Ammon's horn (tissue), 1 donor: ENCODE measurements around the gene PAQR9.
"Not testable (repeated sequence)": the region's sequence is repeated elsewhere in the genome, so short reads cannot be mapped to it uniquely, and the experiment has no call there.

Experiments
- DNase-seq: peaks from one replicate; pipeline ENCODE4 v3.0.0-alpha.2; 2016; ENCODE audit warnings: low spot score

The PAQR9 gene, protein sequence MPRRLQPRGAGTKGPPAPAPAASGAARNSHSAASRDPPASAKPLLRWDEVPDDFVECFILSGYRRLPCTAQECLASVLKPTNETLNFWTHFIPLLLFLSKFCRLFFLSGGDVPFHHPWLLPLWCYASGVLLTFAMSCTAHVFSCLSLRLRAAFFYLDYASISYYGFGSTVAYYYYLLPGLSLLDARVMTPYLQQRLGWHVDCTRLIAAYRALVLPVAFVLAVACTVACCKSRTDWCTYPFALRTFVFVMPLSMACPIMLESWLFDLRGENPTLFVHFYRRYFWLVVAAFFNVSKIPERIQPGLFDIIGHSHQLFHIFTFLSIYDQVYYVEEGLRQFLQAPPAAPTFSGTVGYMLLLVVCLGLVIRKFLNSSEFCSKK

DNA sequence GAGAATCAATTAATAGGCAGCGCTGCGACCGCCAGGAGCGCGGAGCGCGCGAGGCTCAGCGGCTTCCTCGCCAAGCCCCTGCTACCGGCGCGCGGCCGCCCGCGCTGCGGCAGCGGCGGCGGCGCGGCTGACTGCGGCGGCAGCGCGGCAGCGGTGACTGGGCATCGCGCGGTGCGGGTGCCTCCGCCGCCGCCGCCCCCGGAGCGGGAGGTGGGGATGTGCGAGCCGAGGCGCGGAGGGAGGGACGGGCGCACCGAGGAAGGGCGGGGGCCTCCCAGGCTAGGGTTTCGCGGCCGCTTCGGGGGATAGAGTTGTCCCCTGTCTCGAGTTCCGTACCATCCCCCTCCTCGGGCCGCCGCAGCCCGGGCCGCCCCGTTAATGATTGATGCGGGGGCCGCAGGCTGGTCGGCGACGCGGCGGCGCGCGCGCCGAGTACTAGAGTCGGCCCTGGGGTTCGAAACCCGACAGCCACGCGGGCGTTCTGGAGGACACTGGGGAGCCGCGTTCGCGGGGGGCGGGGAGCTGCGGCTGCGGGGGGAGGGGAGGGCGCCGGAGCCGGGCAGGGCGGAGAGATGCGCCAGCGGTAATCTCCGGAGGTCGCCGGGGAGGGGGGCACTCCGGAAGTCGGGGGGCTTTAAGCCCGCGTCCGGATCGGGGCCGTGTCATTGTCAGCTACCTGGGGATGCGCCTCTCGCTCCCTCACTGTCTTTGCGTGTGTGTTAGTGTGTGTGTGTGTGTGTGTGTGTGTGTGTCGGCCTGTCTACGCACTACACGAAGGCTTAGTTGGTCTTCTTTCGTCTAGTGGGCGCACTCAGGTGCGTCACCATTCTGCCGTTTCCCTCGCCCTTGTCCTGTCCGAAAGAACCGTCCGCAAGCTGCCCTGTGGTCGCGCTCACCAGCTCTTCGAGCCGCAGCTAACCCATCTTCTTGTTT, at the start of gene PAQR9:
TSS of gene PAQR9 (minus strand) at position 159 of the 933 bp plus-strand sequence. CDS start 338 bp downstream, outside the sequence.
- DNase-seq: peak; percentile 6

DNA sequence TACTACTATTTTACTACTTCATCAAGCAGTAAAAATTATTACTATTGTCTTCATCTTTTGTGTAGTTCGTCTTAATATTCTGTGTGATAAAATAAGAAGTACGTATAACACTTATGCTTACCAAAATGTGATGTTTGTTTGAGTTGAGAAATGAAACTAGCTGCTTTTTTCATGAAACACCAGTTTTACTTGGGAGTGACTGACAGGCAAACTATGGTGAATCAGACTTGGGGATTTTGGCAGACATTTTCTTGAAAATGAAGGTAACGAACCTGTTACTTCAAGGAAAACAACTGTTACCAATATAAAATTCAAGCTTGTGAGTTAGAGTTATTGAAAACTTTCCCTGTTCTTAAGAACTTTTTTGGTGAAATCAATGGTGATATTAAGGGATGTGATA, 48.2 kb upstream of the PAQR9 start:
- no peak for DNase-seq

DNA sequence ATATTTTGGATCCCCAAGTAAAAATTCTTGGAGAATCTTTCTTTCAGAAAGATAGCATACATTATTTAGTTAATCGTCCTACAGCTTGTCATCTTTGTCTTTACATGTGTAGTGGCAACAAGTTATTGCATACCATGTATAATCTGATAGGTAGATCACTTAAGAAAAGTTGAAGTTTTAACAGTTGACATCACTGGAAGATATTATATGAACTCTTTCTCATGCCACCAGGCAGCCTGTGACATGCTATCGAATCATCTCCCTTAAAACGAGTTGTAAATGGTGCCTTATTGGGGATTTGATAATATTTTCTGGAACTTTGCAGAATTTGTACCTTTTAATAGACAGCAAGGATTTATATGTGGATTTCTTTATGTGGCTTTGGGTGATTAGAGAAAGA, 46.5 kb upstream of the PAQR9 start:
- no peak for DNase-seq

DNA sequence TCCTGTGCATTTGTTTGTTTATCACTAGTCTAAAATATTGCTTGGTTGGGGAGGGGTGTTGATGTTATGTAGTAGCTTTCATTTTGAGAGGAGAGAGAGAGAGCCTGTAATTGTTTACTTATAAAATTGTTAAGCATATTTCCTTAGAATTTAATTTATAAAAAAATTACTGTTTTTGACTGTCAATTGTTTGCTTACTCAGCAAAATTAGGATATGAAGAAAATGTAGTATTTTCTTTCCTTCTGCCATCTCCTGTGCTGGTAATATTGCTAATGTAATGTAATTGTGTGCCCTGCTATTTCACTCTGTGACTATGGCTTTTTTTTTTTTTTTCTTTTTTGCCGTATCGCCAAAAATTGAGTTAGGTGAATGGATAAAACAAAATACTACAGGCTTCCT, 41.3 kb upstream of the PAQR9 start:
- DNase-seq: no peak

DNA sequence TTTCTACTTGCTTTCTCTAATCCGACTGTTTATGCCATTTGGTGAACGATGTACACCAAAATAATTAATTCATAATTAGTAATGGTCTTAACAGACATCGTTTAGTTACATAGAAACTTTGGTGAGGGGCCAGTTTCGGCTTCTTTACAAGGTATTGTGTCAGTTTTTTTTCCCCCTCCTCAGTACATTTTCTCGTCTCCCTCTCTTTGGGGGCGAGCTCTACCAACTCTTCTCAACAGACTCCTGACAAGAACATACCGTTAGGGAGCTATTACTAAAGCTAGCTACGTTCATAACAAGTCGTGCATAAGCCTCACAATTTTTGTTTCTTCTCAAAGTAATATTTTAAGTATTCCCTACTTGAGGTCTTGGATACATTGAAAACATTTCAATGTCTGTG, 39.3 kb upstream of the PAQR9 start:
- no peak for DNase-seq

DNA sequence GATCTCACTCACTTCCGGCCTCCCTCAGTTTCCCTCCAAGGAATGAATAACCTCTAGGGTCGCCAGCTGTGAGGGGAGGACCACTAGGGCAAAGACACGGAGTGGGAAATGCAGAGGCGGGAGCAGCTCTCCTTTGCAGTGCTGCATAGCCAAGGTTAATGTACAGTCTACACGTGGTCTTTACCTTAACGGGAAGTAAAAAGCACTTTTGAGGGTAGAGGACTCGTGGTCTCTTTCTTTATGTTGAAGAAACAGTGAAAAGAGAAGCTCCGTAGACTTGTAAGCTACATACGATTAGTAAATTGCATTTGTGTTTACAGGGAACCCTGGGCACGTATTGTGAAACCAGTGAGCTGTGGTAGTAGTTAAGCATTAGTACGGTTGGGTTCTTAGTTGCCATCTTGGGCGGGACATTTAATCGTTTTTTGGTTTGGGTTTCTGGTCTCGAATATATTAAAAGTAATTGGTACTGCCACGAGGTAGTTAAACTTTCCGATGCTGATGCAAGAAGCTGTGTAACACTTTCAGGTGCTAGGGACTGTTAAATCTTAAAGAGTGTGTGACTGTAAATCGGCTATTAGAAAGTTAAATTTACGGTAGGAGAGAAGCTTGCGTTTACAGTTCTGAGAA, 38.7 kb upstream of the PAQR9 start:
- DNase-seq: no peak

DNA sequence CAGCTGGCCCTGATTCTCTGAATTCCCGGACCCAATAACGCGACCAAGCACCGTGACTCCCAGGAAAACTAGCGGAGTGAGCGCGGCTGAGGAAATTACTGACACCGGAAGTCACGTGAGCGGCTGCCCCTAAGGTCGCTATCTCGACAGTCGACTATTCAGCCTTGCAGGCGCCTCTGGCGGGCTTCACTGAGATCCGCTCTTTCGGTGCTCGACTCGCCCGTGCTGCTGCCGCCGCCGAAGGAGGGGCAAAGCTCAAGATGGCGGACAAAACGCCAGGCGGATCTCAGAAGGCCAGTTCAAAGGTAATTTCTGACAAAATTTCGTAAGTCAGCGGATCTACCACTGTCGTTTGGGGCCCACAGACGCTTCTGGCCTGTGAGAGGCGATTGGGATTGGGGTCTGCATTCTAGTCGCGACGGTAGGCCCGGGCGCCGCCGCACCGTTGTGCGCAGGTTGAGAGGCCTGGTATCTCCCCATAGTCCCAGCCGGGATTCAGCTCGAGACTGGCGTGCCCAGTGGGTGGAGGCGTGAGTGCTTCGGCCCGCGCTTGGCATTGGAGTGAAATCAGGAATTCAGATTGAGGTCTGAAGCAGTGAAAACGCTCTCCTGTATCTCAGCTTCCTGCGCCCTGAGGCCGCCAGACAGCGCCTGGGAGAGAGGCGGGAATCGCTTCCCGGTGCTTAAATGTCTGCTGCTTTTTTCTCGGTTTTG, 38.1 kb upstream of the PAQR9 start, which contains the start of gene U2SURP:
TSS of gene U2SURP (plus strand) at position 202 of the 714 bp plus-strand sequence. CDS start at position 261, 59 bp downstream.
- DNase-seq: peak; percentile 98

DNA sequence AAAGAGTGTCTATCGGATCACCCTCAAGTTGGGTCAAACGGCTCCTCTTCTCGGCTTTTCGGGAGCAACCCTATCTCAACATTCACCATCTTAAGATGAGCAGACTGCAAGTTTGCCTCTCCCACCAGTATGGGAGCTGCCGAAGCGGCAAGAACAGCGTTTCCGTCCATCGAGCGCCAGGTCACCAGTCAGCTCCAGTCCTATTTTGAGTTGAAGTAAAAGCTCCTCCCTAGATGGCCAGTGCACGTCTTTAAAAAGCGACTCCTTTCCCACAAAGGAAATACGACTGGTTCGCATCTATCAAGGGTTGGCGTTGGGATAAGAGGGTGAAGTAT, 37.5 kb upstream of the PAQR9 start:
- DNase-seq: no peak

DNA sequence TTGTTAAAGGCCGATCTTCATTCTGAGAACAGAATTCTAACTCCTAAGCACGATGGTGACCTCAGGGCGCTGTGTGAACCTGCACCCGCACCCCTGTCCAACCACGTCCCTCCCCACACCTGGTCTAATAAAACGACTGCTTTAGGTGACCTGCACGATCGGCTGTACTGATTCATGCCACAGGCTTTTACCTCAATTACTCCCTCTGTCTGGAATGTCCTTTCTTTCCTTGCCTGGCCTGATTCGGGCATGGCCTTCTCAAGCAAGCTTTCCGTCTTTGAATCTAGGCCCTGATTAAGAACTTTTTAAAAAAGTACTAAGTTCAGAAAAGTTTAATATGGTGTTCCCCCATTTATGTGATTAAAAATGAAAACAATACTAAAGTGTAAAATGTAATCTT, 37.1 kb upstream of the PAQR9 start:
- DNase-seq: no peak

DNA sequence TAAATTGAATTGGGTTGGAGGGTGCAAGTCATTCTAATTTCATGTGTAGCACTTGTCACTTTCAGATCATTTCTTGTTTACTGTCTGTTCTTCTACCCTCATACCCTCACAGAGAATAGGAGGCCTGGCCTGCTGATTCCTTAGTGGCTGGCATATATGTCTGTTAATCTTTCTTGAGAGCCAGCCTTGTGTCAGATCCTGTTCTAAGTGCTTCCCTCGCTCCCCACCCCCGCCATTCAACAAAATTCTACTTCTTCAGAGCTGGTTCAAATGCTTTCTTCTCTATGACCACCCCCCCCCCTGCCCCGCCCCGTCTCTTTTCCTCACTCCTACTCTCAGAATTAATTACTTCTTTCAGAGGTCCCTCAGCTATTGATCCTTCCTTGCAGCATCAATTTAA, 36.4 kb upstream of the PAQR9 start:
- DNase-seq: no peak

DNA sequence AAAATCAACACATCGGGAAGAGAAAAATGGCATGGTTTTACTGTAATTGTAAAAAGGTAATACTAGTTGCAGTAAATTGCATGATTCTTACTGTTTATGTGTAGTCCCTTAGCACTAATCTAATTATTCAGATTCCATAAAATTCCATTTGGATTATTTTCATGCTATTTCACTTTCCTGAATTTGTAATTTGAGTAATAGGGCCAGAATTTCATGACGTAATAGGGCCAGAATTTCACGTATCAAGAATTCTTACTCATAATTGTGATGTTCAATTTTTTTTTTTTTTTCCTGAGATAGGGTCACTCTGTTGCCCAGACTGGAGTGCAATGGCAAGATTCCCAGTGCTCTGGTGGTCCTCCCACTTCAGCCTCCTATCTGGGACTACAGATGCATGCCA, 35.0 kb upstream of the PAQR9 start:
- no peak for DNase-seq

DNA sequence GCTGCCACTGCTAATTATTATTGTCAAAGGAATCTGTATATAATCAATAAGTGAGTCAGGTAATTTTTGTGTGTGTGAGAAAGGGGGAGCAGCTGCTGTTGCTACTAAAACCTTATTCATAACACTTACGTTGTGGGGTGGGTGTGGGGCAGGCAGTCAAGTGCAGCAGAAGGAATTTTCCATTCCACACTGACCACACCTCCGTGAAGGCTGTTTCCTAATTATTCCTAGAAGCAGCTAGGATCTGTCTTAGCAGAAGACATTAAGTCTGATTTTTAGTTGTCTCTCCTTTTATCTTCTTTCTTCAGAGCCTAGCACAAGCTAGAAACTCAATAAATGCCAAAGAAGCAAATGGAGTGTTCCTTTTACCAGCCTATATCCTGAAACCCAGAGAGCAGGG, 33.9 kb upstream of the PAQR9 start:
- no peak for DNase-seq

DNA sequence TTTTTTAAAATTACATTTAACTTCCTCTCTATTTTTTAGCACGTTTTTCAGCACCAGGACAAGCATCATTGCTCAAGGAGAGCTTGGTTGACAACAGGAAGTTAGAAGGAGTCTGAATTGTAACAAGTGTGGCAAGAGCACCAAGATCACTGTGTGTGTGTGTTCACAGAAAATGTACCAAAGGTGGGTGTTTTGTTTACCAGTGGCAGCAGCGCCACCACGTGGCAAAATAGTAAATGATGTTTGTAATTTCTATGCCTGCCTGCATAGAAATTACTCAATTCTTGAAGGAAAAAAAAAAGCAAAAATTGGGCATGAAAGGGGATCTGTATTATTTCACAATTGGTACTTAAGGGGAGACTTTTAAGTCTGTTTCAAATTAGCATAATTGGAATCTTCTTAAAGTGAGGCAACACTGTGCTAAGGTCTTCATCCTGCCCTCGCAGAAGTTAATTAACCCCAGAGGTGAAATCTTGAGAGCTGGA, 30.5 kb upstream of the PAQR9 start:
- DNase-seq: peak; percentile 82

DNA sequence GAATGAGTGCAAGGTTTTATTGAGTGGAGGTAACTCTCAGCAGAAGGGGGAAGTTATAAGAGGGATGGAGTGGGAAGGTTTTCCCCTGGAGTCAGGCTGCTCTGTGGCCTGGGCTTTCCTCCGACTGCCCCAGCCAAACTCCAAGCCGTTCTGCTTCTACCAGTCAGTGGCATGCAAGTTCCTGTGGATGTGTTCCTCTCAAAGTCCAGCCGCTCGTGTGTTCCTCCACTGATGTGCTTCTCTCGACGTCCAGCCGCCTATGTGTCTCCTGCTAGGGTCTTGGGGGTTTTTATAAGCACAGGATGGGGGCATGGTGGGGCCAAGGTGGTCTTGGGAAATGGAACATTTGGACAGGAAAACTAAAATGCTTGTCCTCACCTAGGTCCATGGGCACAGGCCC, 28.8 kb upstream of the PAQR9 start:
- no peak for DNase-seq

DNA sequence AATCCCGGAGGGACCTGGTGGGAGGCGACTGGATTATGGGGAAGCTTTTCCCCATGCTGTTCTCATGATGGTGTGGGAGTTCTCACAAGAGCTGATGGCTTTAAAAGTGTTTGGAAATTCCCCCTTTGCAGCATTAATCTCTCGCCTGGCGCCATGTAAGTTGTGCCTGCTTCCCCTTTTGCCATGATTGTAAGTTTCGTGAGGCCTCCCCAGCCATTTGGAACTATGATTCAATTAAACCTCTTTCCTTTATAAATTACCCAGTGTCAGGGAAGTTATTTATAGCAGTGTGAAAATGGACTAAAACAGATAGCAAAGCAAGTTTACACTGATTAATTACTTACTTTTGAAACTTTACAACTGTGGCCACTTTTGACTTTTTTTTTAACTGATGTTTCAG, 27.2 kb upstream of the PAQR9 start:
- no peak for DNase-seq

DNA sequence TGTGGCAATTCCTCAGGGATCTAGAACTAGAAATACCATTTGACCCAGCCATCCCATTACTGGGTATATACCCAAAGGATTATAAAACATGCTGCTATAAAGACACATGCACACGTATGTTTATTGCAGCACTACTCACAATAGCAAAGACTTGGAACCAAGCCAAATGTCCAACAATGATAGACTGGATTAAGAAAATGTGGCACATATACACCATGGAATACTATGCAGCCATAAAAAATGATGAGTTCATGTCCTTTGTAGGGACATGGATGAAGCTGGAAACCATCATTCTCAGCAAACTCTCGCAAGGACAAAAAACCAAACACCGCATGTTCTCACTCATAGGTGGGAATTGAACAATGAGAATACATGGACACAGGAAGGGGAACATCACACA, 25.4 kb upstream of the PAQR9 start:
- not testable (repeated sequence) for DNase-seq

DNA sequence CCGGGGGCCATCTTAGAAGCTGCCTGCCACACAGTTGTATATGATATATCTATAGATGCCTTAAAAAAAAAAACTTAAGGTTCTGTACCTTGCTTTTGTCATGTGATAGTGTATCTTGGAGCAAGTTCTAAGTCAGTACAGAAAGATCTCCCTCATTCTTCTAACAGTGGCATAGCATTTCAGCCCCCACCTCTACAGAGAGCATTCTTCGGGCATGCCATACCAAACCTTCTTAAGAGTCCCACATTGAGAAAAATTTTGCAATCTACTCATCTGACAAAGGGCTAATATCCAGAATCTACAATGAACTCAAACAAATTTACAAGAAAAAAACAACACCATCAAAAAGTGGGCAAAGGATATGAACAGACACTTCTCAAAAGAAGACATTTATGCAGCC, 24.7 kb upstream of the PAQR9 start:
- not testable (repeated sequence) for DNase-seq

DNA sequence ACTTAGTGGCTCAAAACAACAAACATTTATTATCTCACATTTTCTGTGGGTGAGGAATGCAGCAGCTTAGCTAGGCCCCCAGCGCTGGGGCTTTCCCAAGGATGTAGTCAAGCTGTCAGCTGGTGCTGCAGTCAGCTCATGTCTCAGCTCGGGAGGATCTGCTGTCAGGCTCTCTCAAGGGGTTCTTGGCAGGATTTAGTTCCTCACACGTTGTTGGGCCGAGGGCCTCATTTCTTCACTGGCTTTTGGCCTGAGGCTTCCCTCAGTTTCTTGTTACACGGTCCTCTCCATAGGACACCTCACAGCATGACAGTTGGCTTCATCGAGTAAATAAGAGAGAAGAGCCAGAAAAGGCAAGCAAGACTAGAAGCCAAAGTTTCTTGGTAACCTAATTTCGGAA, 24.2 kb upstream of the PAQR9 start:
- DNase-seq: peak; percentile 18

DNA sequence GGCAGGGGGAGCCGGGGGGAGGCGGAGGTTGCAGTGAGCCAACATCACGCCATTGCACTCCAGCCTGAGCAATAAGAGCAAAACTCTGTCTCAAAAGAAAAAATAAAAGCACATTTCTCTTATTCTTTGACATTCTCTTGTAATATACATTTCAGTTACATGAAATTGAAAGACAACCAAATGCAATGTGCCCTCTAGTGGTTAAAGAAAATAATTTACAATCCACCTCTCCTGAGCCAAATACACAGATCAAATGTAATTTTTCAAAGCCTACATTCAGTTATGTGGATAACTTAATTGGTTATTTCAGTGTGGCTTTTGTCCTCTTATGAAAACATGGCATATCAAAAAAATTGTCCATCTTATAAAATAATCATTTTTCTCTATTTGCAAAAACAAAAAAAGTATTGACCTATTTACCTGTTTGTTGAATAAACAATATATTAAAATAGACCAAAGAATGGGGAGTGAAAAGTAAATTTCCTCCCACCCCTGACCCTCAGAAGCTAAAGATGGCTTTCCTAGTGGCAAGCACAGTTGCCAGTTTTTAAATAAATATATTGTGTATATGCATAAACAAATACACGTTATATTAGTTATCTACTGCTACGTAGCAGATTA, 23.7 kb upstream of the PAQR9 start:
- DNase-seq: no peak

DNA sequence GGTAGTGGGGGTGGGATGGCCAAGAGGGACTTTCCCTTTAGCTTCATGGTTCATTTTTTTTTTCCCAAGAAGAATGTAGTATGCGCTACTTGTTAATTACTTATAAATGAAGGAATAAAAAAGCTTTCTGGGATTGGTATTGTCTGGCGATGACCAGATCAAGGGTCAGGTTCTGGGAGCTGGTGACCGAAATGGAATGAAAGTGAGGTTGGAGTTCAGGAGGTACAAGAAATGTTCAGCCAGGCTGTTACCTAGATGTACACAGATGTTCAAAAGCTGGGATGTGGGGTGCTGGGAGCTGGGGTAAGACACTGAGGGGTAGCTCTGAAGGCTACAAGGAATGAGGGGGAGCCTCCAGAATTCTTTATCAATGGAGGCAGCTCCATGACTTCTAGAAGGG, 20.8 kb upstream of the PAQR9 start:
- DNase-seq: no peak

DNA sequence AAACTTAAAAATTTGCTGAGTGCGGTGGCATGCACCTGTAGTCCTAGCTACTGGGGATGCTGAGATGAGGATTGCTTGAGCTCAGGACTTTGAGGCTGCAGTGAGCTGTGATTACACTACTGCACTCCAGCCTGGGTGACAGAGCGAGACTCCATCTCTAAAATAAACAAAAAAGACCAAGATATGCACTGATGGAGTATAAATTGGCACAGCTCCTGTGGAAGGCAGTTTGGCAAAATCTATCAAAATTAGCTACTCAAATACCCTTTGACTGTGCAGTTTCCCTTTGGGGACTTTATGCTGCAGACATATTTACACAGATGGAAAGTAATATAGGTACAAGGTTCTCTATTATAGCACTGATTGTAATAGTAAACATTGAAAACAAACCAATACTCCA, 19.8 kb upstream of the PAQR9 start:
- no peak for DNase-seq
